HepG2 (cell line): ENCODE measurements around the gene STMN3. TPM values are rescaled to one million over a fixed set of nuclear protein-coding genes. Genes with fewer than 3 reads are reported as not detected.
"Not testable (repeated sequence)": the region's sequence is repeated elsewhere in the genome, so short reads cannot be mapped to it uniquely, and the experiment has no call there.

Source experiments
- ATAC-seq: fragments of 200-7000 bp; cut with Tn5 transposase; 3 replicates; pipeline ENCODE4 v1.9.1; 2020; ENCODE audit warnings: mild to moderate bottlenecking, moderate library complexity
- BruUV-seq: library from RNA; stranded (reverse); fragments of 400-500 nt; replicated peaks from 2 replicates; lab custom pipeline; 2021; lab: Mats Ljungman, UMichigan
- CTCF ChIA-PET: fragments of 300-600 bp; formaldehyde crosslinking; extraction: SDS; loops from one replicate; lab custom pipeline; 2021; ENCODE audit warnings: low total read pairs, inconsistent platforms, low intra/inter-chr PET ratio; lab: Yijun Ruan, JAX
- POLR2A ChIA-PET: fragments of 350-600 bp; sonication (Branson Sonifier 250); formaldehyde crosslinking; loops from one replicate; lab custom pipeline; 2020; ENCODE audit warnings: antibody characterized with exemption, inconsistent platforms; lab: Yijun Ruan, JAX
- DNase-seq: peaks from one replicate; pipeline ENCODE4 v3.0.0-alpha.2; 2015; ENCODE audit warnings: low spot score
- FAIRE-seq: peaks from 3 replicates; lab custom pipeline; 2011; peaks lifted over from hg19 to GRCh38; lab: Jason Lieb, UNC
- H2AFZ ChIP-seq: one replicate; pipeline ENCODE4 v1.6.1; 2011; ENCODE audit warnings: low read length, inconsistent platforms
- H3K27ac ChIP-seq: fragments of 300-600 bp; 3 replicates; pipeline ENCODE4 v1.8.0; 2011; ENCODE audit warnings: mixed run types, mild to moderate bottlenecking, mixed read lengths, low read length, inconsistent platforms; ENCODE audit not compliant: insufficient read depth; ENCODE audit errors: extremely low read length
- H3K27me3 ChIP-seq, 2 experiments: fragments of 200-600 bp in 1 of 2; 2 replicates in 1 of 2; 3 replicates in 1 of 2; pipeline versions ENCODE4 v1.6.0 to v1.8.0; 2011; ENCODE audit warnings: low read length in 2 of 2, mild to moderate bottlenecking in 2 of 2, moderate library complexity in 2 of 2, inconsistent platforms in 1 of 2; ENCODE audit not compliant: insufficient read depth in 2 of 2, control insufficient read depth in 1 of 2
- H3K36me3 ChIP-seq, 2 experiments: fragments of 200-600 bp in 1 of 2; replicated peaks in 1 of 2; 2 replicates in 1 of 2; 3 replicates in 1 of 2; pipeline versions ENCODE4 v1.5.1 to v1.8.0; 2011; ENCODE audit warnings: low read length in 2 of 2, inconsistent platforms in 1 of 2; ENCODE audit not compliant: insufficient read depth in 2 of 2, control insufficient read depth in 1 of 2
- H3K4me1 ChIP-seq: 2 replicates; pipeline ENCODE4 v1.5.1; 2012; ENCODE audit warnings: low read length, inconsistent platforms; ENCODE audit not compliant: insufficient read depth
- H3K4me2 ChIP-seq: 2 replicates; pipeline ENCODE4 v1.6.0; 2011; ENCODE audit warnings: low read depth, low read length, inconsistent platforms
- H3K4me3 ChIP-seq, 3 experiments: fragments of 200-600 bp in 1 of 3; sonication (generic), shearing (Covaris generic) in 1 of 3; replicated peaks in 1 of 3; 2 replicates each; pipeline ENCODE4 v1.5.1; 2011 to 2016; ENCODE audit warnings: low read length in 3 of 3, inconsistent platforms in 2 of 3, low read depth in 2 of 3, mild to moderate bottlenecking in 2 of 3, control low read depth in 1 of 3, mixed read lengths in 1 of 3; ENCODE audit not compliant: insufficient read depth in 1 of 3
- H3K79me2 ChIP-seq: one replicate; pipeline ENCODE4 v1.6.1; 2011; ENCODE audit warnings: low read length, inconsistent platforms; ENCODE audit not compliant: insufficient read depth
- H3K9ac ChIP-seq: 2 replicates; pipeline ENCODE4 v1.6.0; 2011; ENCODE audit warnings: mild to moderate bottlenecking, low read depth, low read length, inconsistent platforms; ENCODE audit not compliant: insufficient read depth
- H3K9me3 ChIP-seq: 2 replicates; pipeline ENCODE4 v1.5.1; 2012; ENCODE audit warnings: mild to moderate bottlenecking, low read length
- H4K20me1 ChIP-seq: 2 replicates; pipeline ENCODE4 v1.6.0; 2011; ENCODE audit warnings: inconsistent platforms, mild to moderate bottlenecking, low read length, moderate library complexity; ENCODE audit not compliant: insufficient read depth
- CHCHD3 ChIP-seq: sonication (generic); formaldehyde crosslinking; IDR thresholded peaks from 2 replicates; pipeline ENCODE4 v1.8.0; 2022; ENCODE audit warnings: mild to moderate bottlenecking, missing genetic modification reagents, moderate library complexity
- MEIS1 ChIP-seq: sonication (generic); formaldehyde crosslinking; IDR thresholded peaks from 2 replicates; pipeline ENCODE4 v1.9.0; 2021; ENCODE audit warnings: mild to moderate bottlenecking, missing genetic modification reagents, moderate library complexity, borderline replicate concordance
- POLR2AphosphoS5 ChIP-seq: IDR thresholded peaks from 2 replicates; pipeline ENCODE4 v1.6.1; 2012; ENCODE audit warnings: low read depth, low read length
- TEAD3 ChIP-seq: optimal IDR thresholded peaks from 2 replicates; pipeline ENCODE3; 2016; ENCODE audit warnings: borderline replicate concordance
- ZBTB38 ChIP-seq: sonication (generic); formaldehyde crosslinking; IDR thresholded peaks from 2 replicates; pipeline ENCODE4 v1.5.1; 2020; ENCODE audit warnings: mild to moderate bottlenecking, missing genetic modification reagents
- ZNF121 ChIP-seq: sonication (generic); formaldehyde crosslinking; IDR thresholded peaks from 2 replicates; pipeline ENCODE4 v1.5.0; 2020; ENCODE audit warnings: mild to moderate bottlenecking, missing genetic modification reagents
- ZNF572 ChIP-seq: sonication (generic); formaldehyde crosslinking; IDR thresholded peaks from 2 replicates; pipeline ENCODE4 v1.5.1; 2020; ENCODE audit warnings: mild to moderate bottlenecking, missing genetic modification reagents
- ZNF672 ChIP-seq: sonication (generic); formaldehyde crosslinking; IDR thresholded peaks from 2 replicates; pipeline ENCODE4 v1.8.1; 2022; ENCODE audit warnings: missing genetic modification reagents
- ZNF883 ChIP-seq: sonication (generic); formaldehyde crosslinking; IDR thresholded peaks from 2 replicates; pipeline ENCODE4 v1.5.1; 2020; ENCODE audit warnings: mild to moderate bottlenecking, missing genetic modification reagents; ENCODE audit errors: not compliant biosample characterization
- WGBS: methylation state at CpG from one replicate; pipeline ENCODE4 v1.1.6; 2017; ENCODE audit warnings: low lambda C conversion rate; 5-methylcytosine and 5-hydroxymethylcytosine counted together
- in situ Hi-C: cut with HindIII; loops from 2 replicates; pipeline ENCODE4 v1.10.0; 2017; ENCODE audit warnings: low pct_unique_long_range_greater_than_20kb; ENCODE audit not compliant: extremely low pct_ligation_motif_present
- intact Hi-C: fragments of 100-400 bp; cut with micrococcal nuclease; formaldehyde crosslinking; loops from one replicate; pipeline ENCODE4 v1.10.0; 2022; ENCODE audit not compliant: unreplicated experiment
- polyA plus RNA-seq, 8 experiments: library from polyadenylated mRNA; depleted of rRNA in 3 of 8; stranded (reverse) in 7 of 8; unstranded in 1 of 8; fragments of >200 nt; fragmentation: Illumina TruSeq in 4 of 8; extraction: Trizol in 4 of 8; gene quantifications; 2 replicates each; pipeline versions ENCODE4 v1.2.1 to v1.2.3, GENCODE V29; 2011 to 2016; ENCODE audit warnings: low read depth in 4 of 8, missing spikeins in 1 of 8, mixed read lengths in 1 of 8; ENCODE audit not compliant: insufficient read depth in 1 of 8
- total RNA-seq, 5 experiments: library from RNA; depleted of rRNA; stranded (reverse); fragments of >200 nt; fragmentation: Illumina TruSeq; extraction: Trizol; gene quantifications; 2 replicates each; pipeline ENCODE4 v1.2.3, GENCODE V29; 2016; ENCODE audit warnings: low read depth in 1 of 5
- TF ChIP-seq, protein P1 (sequence below): sonication (generic); formaldehyde crosslinking; IDR thresholded peaks from 2 replicates; pipeline ENCODE4 v1.5.1; 2020; ENCODE audit warnings: mild to moderate bottlenecking, moderate library complexity, missing genetic modification reagents
- TF ChIP-seq, protein P2 (sequence below): sonication (generic); formaldehyde crosslinking; IDR thresholded peaks from 2 replicates; pipeline ENCODE4 v1.8.0; 2022; ENCODE audit warnings: mild to moderate bottlenecking, missing genetic modification reagents, borderline replicate concordance
- TF ChIP-seq, protein P3 (sequence below): sonication (generic); formaldehyde crosslinking; IDR thresholded peaks from 2 replicates; pipeline ENCODE4 v1.5.0; 2020; ENCODE audit warnings: mild to moderate bottlenecking, missing genetic modification reagents

Gene STMN3
- total and polyA plus RNA-seq, 2 of the 13 experiments (the other 11 are each of a cell fraction or from before 2014, with no cell fraction given) = 21.0 to 48.3 TPM

DNA sequence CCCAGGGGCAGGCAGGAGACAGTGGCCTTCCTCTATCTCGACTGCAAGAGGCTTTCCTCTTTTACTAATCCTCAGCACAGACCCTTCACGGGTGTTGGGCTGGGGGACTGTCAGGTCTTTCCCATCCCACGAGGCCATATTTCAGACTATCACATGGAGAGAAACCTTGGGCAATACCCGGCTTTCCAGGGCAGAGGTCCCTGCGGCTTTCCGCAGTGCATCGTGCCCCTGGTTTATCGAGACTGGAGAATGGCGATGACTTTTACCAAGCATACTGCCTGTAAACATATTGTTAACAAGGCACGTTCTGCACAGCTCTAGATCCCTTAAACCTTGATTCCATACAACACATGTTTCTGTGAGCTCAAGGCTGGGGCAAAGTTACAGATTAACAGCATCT, 7.0 kb upstream of the STMN3 start:
- 84% methylated on average over 10 of the region's 10 CpGs for WGBS
- DNase-seq, H3K9me3 ChIP-seq, ATAC-seq, H4K20me1 ChIP-seq, H3K27me3 ChIP-seq: not testable (repeated sequence)
- peaks cover 31% of the 10 kb centered on the region for H3K4me1 ChIP-seq
- POLR2A ChIA-PET = interaction anchor here (1.2 kb wide), 1 partner anchor 36 kb away, joined by 3 read pairs; no protein-coding TSS in a partner anchor
- BruUV-seq = TSS peak; percentile 52
- FAIRE-seq = peak; percentile 51
- TF ChIP-seq ZBTB38 (CRISPR knock-in tag) = peak; percentile 53; the same call in 1 of the 2 replicates
- 0 out of 2 replicates have a peak, but pooled peaks have one; percentile 30 for TF ChIP-seq MEIS1 (CRISPR knock-in tag)
- TF ChIP-seq ZNF883 = peak; percentile 9
- TF ChIP-seq, protein P1, sequence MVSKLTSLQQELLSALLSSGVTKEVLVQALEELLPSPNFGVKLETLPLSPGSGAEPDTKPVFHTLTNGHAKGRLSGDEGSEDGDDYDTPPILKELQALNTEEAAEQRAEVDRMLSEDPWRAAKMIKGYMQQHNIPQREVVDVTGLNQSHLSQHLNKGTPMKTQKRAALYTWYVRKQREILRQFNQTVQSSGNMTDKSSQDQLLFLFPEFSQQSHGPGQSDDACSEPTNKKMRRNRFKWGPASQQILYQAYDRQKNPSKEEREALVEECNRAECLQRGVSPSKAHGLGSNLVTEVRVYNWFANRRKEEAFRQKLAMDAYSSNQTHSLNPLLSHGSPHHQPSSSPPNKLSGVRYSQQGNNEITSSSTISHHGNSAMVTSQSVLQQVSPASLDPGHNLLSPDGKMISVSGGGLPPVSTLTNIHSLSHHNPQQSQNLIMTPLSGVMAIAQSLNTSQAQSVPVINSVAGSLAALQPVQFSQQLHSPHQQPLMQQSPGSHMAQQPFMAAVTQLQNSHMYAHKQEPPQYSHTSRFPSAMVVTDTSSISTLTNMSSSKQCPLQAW (CRISPR knock-in tag) = 0 out of 2 replicates have a peak, but pooled peaks have one; percentile 17
- 0 out of 2 replicates have a peak, but pooled peaks have one; percentile 67 for TF ChIP-seq ZNF572 (CRISPR knock-in tag)
- TF ChIP-seq, all 625 proteins: peak for 5; not testable (repeated sequence) for 620
- 0 out of 2 replicates have a peak overlapping the region, but pooled peaks have one; percentile 8 for H3K4me2 ChIP-seq
- H3K4me3 ChIP-seq, H3K27ac ChIP-seq, intact Hi-C loops, CTCF ChIA-PET, H2AFZ ChIP-seq, in situ Hi-C loops, H3K9ac ChIP-seq: not testable (repeated sequence)
- H3K36me3 ChIP-seq = peaks cover 25 to 34% of the 10 kb centered on the region in 2 experiments
- peaks cover 17% of the 10 kb centered on the region for H3K79me2 ChIP-seq

DNA sequence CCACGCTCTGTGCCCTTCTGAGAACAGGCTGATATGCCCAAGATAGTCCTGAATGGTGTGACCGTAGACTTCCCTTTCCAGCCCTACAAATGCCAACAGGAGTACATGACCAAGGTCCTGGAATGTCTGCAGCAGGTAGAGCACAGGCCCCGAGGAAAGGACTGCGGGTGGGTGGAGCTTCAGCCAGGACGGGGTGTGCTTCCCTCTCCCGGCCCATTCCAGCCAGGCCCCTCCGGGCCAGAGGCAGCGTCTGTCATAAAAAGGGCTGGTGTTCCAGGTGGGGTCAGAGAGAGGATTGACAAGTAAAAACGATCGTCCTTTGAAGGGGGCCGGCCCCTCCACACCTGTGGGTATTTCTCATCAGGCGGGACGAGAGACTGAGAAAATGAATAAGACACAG, 6.1 kb upstream of the STMN3 start:
- CTCF ChIA-PET = no interaction called here
- Histone ChIP-seq H3K4me3 (peak overlapping the region; percentile 78 to 95 (median 94)), H3K9ac (peak overlapping the region; percentile 87), H3K27me3 (no peaks in the 10 kb centered on the region; a peak in 1 of 5 replicates), H2AFZ (no peak overlapping the region), H3K4me1 (peaks cover 31% of the 10 kb centered on the region), H3K9me3 (no peaks in the 10 kb centered on the region), H4K20me1 (no peaks in the 10 kb centered on the region), H3K4me2 (peak overlapping the region; percentile 93), H3K36me3 (peaks cover 21 to 31% of the 10 kb centered on the region in 2 experiments), H3K27ac (peak overlapping the region; percentile 65), H3K79me2 (peaks cover 17% of the 10 kb centered on the region)
- FAIRE-seq = peak; percentile 74
- POLR2A ChIA-PET = interaction anchor here (0.6 to 2.8 kb wide), 5 partner anchors 32 to 406 kb away, joined by 3 to 30 read pairs (median 3); partner anchors contain the start of genes GMEB2 and PRPF6
- ATAC-seq = peak; percentile 49
- DNase-seq = no peak
- intact Hi-C loops = loop anchor here (10.0 kb wide), 1 partner anchor 125 kb away; the partner anchor contains the start of gene PTK6
- in situ Hi-C loops = no loop called here
- 53% methylated on average over 13 of the region's 13 CpGs for WGBS
- no TSS peak for BruUV-seq
- TF ChIP-seq ZNF121 (CRISPR knock-in tag) = peak; percentile 80
- no peak for TF ChIP-seq CHCHD3 (CRISPR knock-in tag)
- TF ChIP-seq, protein P2, sequence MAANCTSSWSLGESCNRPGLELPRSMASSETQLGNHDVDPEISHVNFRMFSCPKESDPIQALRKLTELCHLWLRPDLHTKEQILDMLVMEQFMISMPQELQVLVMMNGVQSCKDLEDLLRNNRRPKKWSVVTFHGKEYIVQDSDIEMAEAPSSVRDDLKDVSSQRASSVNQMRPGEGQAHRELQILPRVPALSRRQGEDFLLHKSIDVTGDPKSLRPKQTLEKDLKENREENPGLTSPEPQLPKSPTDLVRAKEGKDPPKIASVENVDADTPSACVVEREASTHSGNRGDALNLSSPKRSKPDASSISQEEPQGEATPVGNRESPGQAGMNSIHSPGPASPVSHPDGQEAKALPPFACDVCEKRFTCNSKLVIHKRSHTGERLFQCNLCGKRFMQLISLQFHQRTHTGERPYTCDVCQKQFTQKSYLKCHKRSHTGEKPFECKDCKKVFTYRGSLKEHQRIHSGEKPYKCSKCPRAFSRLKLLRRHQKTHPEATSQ (CRISPR knock-in tag) = 0 out of 2 replicates have a peak, but pooled peaks have one; percentile 14
- TF ChIP-seq, protein P3, sequence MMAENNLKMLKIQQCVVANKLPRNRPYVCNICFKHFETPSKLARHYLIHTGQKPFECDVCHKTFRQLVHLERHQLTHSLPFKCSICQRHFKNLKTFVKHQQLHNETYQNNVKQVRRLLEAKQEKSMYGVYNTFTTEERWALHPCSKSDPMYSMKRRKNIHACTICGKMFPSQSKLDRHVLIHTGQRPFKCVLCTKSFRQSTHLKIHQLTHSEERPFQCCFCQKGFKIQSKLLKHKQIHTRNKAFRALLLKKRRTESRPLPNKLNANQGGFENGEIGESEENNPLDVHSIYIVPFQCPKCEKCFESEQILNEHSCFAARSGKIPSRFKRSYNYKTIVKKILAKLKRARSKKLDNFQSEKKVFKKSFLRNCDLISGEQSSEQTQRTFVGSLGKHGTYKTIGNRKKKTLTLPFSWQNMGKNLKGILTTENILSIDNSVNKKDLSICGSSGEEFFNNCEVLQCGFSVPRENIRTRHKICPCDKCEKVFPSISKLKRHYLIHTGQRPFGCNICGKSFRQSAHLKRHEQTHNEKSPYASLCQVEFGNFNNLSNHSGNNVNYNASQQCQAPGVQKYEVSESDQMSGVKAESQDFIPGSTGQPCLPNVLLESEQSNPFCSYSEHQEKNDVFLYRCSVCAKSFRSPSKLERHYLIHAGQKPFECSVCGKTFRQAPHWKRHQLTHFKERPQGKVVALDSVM (CRISPR knock-in tag) = no peak
- TF ChIP-seq TEAD3 = peak; percentile 38
- TF ChIP-seq ZNF672 (CRISPR knock-in tag) = 0 out of 2 replicates have a peak, but pooled peaks have one; percentile 3
- TF ChIP-seq POLR2AphosphoS5 = 0 out of 2 replicates have a peak, but pooled peaks have one; percentile 27
